HG03571 (cell line): ENCODE data around the gene QRICH1.
A peak's percentile ranks its signal among the peaks of the same experiment; 100 is the strongest.

Experiments used
- ATAC-seq: cut with Tn5 transposase; IDR thresholded peaks from one replicate; pipeline ENCODE4 v1.9.1; 2021; ENCODE audit not compliant: unreplicated experiment

The QRICH1 gene

GRCh38 chr3:49001155-49001554 lies 92.7 kb downstream of the QRICH1 start:
- no peak for ATAC-seq

GRCh38 chr3:48999085-48999858 lies 94.6 kb downstream of the QRICH1 start:
- no peak for ATAC-seq

GRCh38 chr3:48997714-48998637 lies 95.9 kb downstream of the QRICH1 start:
- ATAC-seq, result no peak

GRCh38 chr3:48997102-48997635 lies 96.7 kb downstream of the QRICH1 start:
- no peak for ATAC-seq

- no peak for ATAC-seq
These were observed 97.2 kb downstream of the QRICH1 start for GRCh38 chr3:48996640-48997039.

- ATAC-seq, result no peak
These were observed 100.0 kb downstream of the QRICH1 start for GRCh38 chr3:48993834-48994233.

- ATAC-seq, result no peak
These were observed 101.9 kb downstream of the QRICH1 start for GRCh38 chr3:48991851-48992545.

GRCh38 chr3:48990636-48991469 lies 103.0 kb downstream of the QRICH1 start:
- ATAC-seq, result no peak

- ATAC-seq, result peak; percentile 52
These were observed 103.9 kb downstream of the QRICH1 start, which contains the start of gene P4HTM for GRCh38 chr3:48989796-48990635. TSS of gene P4HTM (plus strand) at chr3:48990241. CDS start at chr3:48990257, 16 bp downstream.

GRCh38 chr3:48989126-48989795 lies 104.6 kb downstream of the QRICH1 start:
- no peak for ATAC-seq

GRCh38 chr3:48985831-48986376 lies 108.0 kb downstream of the QRICH1 start:
- ATAC-seq, result no peak

- ATAC-seq, result no peak
These were observed 109.2 kb downstream of the QRICH1 start for GRCh38 chr3:48984663-48985062.

- ATAC-seq, result no peak
These were observed 110.8 kb downstream of the QRICH1 start for GRCh38 chr3:48983096-48983495.

GRCh38 chr3:48982686-48983085 lies 111.2 kb downstream of the QRICH1 start:
- no peak for ATAC-seq

GRCh38 chr3:48982016-48982415 lies 111.9 kb downstream of the QRICH1 start:
- no peak for ATAC-seq

GRCh38 chr3:48980295-48980694 lies 113.6 kb downstream of the QRICH1 start:
- ATAC-seq, result no peak
